ENCODE measurements around the gene CALCOCO1. TPM values are rescaled to one million over a fixed set of nuclear protein-coding genes. Genes with fewer than 3 reads are reported as not detected.
A peak's percentile ranks its signal among the peaks of the same experiment; 100 is the strongest.

CALCOCO1 gene
- total RNA-seq, 2 donors from 2014 or later, result 272 to 336 TPM

DNA sequence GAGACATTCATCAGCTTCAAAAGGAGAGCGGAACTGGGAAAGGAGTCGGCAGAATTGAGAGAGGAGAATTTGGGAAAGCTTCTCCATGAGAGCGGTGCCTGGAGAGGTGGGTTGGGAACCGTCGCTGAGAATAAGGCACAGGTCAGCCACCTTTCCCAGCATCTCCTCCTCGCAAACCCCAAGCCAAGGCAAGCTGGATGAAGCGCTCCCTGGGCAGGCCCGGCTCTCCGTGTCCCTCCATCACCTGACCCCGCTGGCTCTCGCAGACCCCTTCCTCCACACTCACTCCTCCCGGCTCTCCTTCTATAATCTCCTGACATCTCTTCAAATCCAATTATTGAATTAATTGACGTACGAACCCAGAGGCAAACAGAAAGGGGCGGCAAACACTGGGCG lies 32.5 kb downstream of the CALCOCO1 start:
- DNase-seq (ENCODE audit: low spot score) (no peak), ATAC-seq (ENCODE audit: insufficient number of reproducible peaks, low FRiP score, low read depth) (no peak)
- H3K36me3 ChIP-seq, result no peaks in the 10 kb centered on the region
- peak overlapping the region; percentile 37 for H3K4me3 ChIP-seq
- H3K9me3 ChIP-seq, result no peaks in the 10 kb centered on the region
- peaks cover 10% of the 10 kb centered on the region for H3K27me3 ChIP-seq (replicated peaks; ENCODE audit: insufficient read depth)
- H3K4me1 ChIP-seq (ENCODE audit: control insufficient read depth in 1 of 2, low read depth in 2 of 2), result peaks cover 0 to 14% of the 10 kb centered on the region in 2 donors
- H3K27ac ChIP-seq, result no peak overlapping the region
- TF ChIP-seq CTCF (IDR thresholded peaks at IDR 0.05), result no peak

- Histone ChIP-seq H3K27ac (no peak overlapping the region), H3K4me1 (ENCODE audit: control insufficient read depth in 1 of 2, low read depth in 2 of 2) (peaks cover 2 to 18% of the 10 kb centered on the region in 2 donors), H3K36me3 (no peaks in the 10 kb centered on the region), H3K4me3 (no peak overlapping the region), H3K27me3 (replicated peaks; ENCODE audit: insufficient read depth) (no peaks in the 10 kb centered on the region), H3K9me3 (no peaks in the 10 kb centered on the region)
- TF ChIP-seq CTCF (IDR thresholded peaks at IDR 0.05), result no peak
- DNase-seq (ENCODE audit: low spot score), result no peak
- ATAC-seq (ENCODE audit: insufficient number of reproducible peaks, low FRiP score, low read depth), result no peak
Observed at GRCh38 chr12:53688134-53688533, 39.1 kb downstream of the CALCOCO1 start.

GRCh38 chr12:53686436-53686835 lies 40.8 kb downstream of the CALCOCO1 start:
- Histone ChIP-seq H3K27ac (no peak overlapping the region), H3K27me3 (replicated peaks; ENCODE audit: insufficient read depth) (no peaks in the 10 kb centered on the region), H3K9me3 (no peaks in the 10 kb centered on the region), H3K4me3 (no peak overlapping the region), H3K36me3 (no peaks in the 10 kb centered on the region), H3K4me1 (ENCODE audit: control insufficient read depth in 1 of 2, low read depth in 2 of 2) (peaks cover 2 to 18% of the 10 kb centered on the region in 2 donors)
- TF ChIP-seq CTCF (IDR thresholded peaks at IDR 0.05), result no peak
- ATAC-seq (ENCODE audit: insufficient number of reproducible peaks, low FRiP score, low read depth) (no peak), DNase-seq (ENCODE audit: low spot score) (no peak)

GRCh38 chr12:53684654-53685220 lies 42.5 kb downstream of the CALCOCO1 start:
- H3K27me3 ChIP-seq (replicated peaks; ENCODE audit: insufficient read depth), result no peaks in the 10 kb centered on the region
- no peaks in the 10 kb centered on the region for H3K36me3 ChIP-seq
- H3K9me3 ChIP-seq, result no peaks in the 10 kb centered on the region
- no peak for TF ChIP-seq CTCF (IDR thresholded peaks at IDR 0.05)
- DNase-seq (ENCODE audit: low spot score), result no peak
- no peak overlapping the region for H3K4me3 ChIP-seq
- H3K27ac ChIP-seq, result no peak overlapping the region
- peaks cover 2 to 18% of the 10 kb centered on the region in 2 donors for H3K4me1 ChIP-seq (ENCODE audit: control insufficient read depth in 1 of 2, low read depth in 2 of 2)
- ATAC-seq (ENCODE audit: insufficient number of reproducible peaks, low FRiP score, low read depth), result no peak

DNA sequence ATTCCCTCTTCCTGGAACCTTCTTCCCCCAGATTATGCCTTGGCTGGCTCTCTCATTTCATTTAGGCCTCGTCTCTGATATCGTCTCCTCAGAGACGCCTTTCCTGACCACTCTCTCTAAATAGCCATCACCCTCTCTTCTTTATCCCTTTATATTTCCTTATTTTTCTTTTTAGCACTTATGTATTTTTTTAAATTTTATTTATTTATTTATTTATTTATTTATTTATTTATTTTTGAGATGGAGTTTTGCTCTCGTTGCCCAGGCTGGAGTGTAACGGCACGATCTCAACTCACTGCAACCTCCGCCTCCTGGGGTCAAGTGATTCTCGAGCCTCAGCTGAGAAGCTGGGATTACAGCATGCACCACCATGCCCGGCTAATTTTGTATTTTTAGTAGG lies 43.3 kb downstream of the CALCOCO1 start:
- Histone ChIP-seq H3K4me3 (no peak overlapping the region), H3K27me3 (replicated peaks; ENCODE audit: insufficient read depth) (no peaks in the 10 kb centered on the region), H3K36me3 (no peaks in the 10 kb centered on the region), H3K27ac (no peak overlapping the region), H3K4me1 (ENCODE audit: control insufficient read depth in 1 of 2, low read depth in 2 of 2) (peaks cover 2 to 18% of the 10 kb centered on the region in 2 donors), H3K9me3 (no peaks in the 10 kb centered on the region)
- no peak for DNase-seq (ENCODE audit: low spot score)
- no peak for TF ChIP-seq CTCF (IDR thresholded peaks at IDR 0.05)
- ATAC-seq (ENCODE audit: insufficient number of reproducible peaks, low FRiP score, low read depth), result no peak

All from thoracic aorta (tissue), 2 donors.